HTERT RPE-1 (cell line): ENCODE measurements around the gene ACACA.

ENCODE experiments used
- in situ Hi-C: fragments of 300-500 bp; cut with MboI; formaldehyde crosslinking; loops from 4 replicates; pipeline ENCODE4 v1.14.3; 2020; ENCODE audit warnings: low sequenced_read_pairs

ACACA gene

GRCh38 chr17:37246085-37246484 is 160.6 kb downstream of the ACACA start:
- in situ Hi-C loops, result no loop called here

GRCh38 chr17:37240381-37240780 is 166.3 kb downstream of the ACACA start:
- in situ Hi-C loops, result no loop called here

- in situ Hi-C loops, result no loop called here
Observed at GRCh38 chr17:37239690-37240334, 166.8 kb downstream of the ACACA start.

DNA sequence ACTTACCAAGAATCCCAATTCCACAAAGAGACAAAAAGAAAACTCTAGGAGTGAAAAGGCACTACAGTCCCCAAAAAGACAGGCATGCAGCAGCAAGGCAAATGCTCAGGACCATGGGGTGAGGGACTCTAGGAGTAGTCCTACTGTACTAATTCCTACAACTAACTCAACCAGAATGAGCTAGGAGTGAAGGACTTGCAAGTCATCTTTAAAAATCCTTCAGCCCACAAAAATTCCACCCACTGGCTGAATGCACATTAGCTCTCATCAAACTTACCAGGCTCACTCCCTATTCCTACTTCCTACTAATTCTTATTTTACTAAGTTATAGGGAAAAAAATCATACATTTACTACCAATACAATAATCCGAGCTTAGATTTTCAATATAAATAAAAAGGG is 172.5 kb downstream of the ACACA start:
- in situ Hi-C loops, result no loop called here

DNA sequence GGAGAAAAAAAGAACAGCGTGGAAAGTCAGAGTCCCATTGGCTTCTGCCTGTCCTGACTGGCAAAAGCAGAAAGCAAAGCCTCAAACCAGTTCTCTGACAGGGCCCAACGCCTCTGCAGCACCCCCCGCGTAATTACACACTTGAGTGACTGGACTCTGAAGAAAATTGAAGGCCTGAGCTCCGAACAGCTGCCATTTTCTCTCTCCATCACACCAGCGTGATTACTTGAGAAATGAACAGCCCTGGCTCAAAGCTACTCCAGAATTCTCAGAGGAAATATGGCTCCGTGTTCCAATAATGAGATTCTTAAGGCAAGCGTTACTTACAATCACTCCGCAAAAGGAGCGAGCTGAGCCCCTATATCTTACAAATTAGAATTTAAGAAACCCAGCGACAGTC is 173.6 kb downstream of the ACACA start:
- in situ Hi-C loops, result no loop called here

GRCh38 chr17:37231887-37232286 is 174.7 kb downstream of the ACACA start:
- in situ Hi-C loops, result no loop called here

DNA sequence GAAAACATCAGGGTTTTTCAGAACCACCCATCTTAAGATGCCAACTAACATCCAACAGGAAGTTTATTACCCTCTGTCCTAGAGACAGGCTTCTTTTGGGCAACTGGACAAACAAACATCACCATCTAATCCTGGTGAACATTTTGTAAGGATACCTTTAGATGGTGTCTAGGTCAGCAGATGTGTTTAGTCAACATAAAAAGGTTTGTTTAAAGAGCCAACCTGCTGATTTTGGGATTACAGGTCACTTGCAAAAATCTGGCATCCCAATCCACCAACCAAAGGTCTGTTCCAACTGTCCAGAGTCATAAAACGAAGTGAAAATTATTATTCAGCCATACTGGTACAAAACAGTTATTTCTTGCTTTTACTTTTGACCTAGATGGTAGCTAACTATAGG is 176.0 kb downstream of the ACACA start:
- in situ Hi-C loops, result no loop called here

- in situ Hi-C loops, result no loop called here
Observed at GRCh38 chr17:37225465-37225864, 181.2 kb downstream of the ACACA start.

DNA sequence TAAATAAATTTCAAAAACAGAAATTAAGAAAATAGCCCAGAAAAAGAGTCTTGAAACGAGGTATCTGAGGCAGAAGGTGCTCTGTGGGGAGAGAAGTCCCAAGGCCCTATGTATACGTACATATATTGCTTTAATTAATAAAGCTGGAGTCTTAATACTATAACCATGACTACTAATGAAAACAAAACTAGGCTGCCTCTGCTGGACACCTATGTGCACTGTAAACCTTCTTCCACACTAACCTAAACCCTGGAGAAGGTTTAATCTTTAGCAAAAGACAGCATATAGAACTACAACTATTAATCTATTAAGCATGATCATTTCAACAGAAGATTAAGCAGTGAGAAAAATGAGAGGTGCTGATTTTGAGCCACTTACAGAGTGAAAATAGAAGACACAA is 184.8 kb downstream of the ACACA start:
- in situ Hi-C loops, result no loop called here

GRCh38 chr17:37220607-37220953 is 186.1 kb downstream of the ACACA start:
- in situ Hi-C loops, result no loop called here

DNA sequence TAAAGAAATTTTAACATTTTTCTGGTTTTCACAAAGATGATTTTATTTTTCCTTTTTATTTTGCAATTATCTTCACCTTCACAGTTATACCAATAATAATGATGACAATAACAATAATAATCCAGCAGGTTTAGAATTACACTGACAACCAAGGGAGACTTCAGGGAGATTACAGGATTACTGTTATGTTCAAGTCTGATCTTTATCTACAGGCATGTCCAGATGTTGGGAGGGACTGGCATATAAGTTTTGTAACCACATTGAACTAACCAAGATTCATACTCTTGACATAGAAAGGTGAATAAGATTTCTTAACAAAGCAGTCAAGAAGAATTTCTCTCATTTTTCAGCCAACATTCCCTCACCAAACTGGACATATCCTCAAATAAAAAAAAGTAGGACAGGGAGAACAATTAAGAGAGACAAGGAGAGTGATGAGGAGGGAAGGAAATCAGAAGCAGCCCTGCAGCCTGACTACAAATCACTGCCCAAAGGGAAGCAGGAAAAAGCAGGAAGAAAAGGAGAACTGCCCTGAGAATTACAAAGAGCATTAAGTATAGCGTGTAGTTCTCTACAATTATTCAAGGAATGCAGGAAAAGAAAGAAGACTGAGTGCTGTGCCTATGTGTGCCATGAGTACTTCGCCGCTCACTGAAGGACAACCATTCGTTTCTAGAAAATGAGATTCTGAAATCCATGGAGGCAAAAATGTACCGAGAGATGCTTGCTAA is 186.6 kb downstream of the ACACA start:
- in situ Hi-C loops, result no loop called here

GRCh38 chr17:37218849-37219248 is 187.8 kb downstream of the ACACA start:
- in situ Hi-C loops, result no loop called here

GRCh38 chr17:37214416-37214815 is 192.2 kb downstream of the ACACA start:
- in situ Hi-C loops, result no loop called here

- in situ Hi-C loops, result no loop called here
Observed at GRCh38 chr17:37213927-37214326, 192.7 kb downstream of the ACACA start.

- in situ Hi-C loops, result no loop called here
Observed at GRCh38 chr17:37212179-37212578, 194.5 kb downstream of the ACACA start.

DNA sequence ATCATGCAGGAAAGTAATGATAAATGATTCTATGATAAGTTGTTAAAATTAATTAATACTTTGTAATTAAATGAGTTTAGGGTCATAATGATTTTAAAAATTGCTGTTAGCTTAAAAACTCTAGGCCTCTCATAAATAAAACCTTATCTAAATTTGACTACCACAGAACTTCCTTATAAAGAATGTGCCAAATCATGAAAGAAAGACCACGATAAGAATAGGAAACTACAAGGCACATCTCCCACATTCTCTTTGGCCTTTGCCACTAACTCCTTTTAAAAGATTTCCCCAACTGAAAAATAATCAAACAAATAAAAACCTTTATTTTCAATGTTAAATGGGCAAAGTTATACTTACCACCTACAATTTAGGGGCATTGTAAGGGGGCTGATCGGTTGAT is 195.5 kb downstream of the ACACA start:
- in situ Hi-C loops, result no loop called here

DNA sequence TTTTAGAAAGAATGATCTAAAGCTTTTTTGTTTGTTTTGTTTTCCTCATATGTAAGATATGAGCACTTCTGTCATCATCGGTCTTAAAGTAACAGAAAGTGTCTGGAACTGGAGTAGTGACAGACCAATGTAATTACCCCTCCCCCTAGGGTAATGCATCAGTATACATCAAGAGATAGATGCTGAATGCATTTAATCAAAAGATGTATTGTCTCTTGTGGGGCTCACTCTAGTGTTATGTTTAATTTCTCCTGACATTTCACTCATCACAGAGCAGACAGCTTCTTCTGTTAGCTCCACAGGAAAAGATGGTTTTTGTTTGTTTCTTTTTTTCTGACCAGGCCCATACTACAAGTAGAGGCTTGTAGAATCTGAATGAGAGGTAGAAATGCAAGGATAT is 199.5 kb downstream of the ACACA start:
- in situ Hi-C loops, result no loop called here

DNA sequence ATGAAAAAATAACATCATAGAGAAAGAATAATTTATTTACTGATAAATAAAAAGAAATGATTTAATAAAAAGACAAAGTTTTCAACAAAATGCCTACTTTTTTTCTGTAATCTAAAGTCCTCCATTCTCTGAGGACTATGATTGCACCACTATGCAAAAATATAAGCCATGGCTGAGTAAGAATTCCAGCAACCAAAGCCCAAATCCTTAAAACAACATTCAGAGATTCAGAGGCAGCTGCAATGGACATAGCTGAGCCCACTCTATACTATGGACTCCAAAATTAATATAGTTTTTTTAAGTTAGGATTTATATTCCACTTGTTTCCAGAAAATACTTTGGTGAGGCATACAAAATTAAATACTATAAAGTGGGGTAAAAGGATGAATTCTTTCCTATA is 200.3 kb downstream of the ACACA start:
- in situ Hi-C loops, result no loop called here

- in situ Hi-C loops, result no loop called here
Observed at GRCh38 chr17:37200497-37200896, 206.1 kb downstream of the ACACA start.

- in situ Hi-C loops, result no loop called here
Observed at GRCh38 chr17:37197336-37197735, 209.3 kb downstream of the ACACA start.

DNA sequence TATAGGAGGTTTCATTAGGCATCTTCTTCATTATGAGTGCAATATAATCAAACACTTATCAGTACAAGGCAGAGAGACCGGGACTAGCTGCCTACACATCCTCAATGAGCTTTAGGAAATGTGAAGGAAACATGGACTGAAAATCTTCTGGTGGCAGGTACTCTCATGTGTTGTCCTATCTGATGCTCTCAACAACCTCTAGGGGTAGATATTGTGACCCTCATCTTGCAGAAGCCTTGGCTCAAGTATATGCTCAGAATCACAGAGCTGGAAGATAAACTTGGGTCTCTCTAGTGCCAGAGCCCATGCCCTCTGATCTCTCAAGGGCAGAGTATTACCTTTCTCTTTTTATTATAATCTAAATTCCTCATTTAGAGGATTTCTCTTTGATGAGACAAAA is 212.4 kb downstream of the ACACA start:
- in situ Hi-C loops, result no loop called here

DNA sequence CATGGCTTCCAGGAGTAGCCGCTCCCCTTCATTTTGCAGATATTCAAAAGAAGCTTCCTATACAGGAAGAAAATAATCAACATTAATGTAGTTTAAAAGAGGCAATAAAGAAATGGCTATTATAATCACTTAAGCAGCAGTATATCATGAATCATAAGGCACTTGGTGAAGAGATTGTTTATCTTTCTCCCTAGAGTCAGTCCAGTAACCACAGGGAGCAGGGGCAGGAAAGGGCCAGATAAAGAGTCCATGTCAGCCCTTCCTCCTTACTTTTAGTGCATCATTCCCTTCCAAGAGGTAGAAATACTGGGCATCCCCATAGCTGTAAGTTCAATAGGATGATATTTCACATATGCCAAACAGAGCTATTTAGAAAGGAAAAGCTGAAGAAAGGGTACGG is 215.4 kb downstream of the ACACA start:
- in situ Hi-C loops, result no loop called here

- in situ Hi-C loops, result no loop called here
Observed at GRCh38 chr17:37190493-37190892, 216.1 kb downstream of the ACACA start.
